K562 (cell line): ENCODE results near the gene MYOM1. TPM values are rescaled to one million over a fixed set of nuclear protein-coding genes. Genes with fewer than 3 reads are reported as not detected.

Source experiments
- ADNP ChIP-seq: fragments of 200-800 bp; sonication (Bioruptor generic); IDR thresholded peaks from 2 replicates; pipeline ENCODE4 v1.6.1; 2016; ENCODE audit warnings: missing genetic modification characterization, missing compliant biosample characterization
- ATF3 ChIP-seq, 2 experiments: fragments of 450-650 bp in 1 of 2; sonication (generic) in 1 of 2; formaldehyde crosslinking in 1 of 2; IDR thresholded peaks in 1 of 2; conservative IDR thresholded peaks in 1 of 2; 2 replicates each; pipeline versions ENCODE4 v1.6.1 to v1.8.1; 2016 to 2023; ENCODE audit warnings: mild to moderate bottlenecking in 2 of 2, moderate library complexity in 2 of 2, inconsistent platforms in 1 of 2, missing genetic modification reagents in 1 of 2
- CEBPB ChIP-seq: fragments of 450-650 bp; IDR thresholded peaks from 2 replicates; pipeline ENCODE4 v1.6.1; 2016; ENCODE audit warnings: missing genetic modification characterization, missing compliant biosample characterization
- CEBPG ChIP-seq, 3 experiments: fragments of 200-800 bp in 1 of 3; sonication (Bioruptor generic) in 1 of 3; sonication (generic) in 1 of 3; formaldehyde crosslinking in 1 of 3; IDR thresholded peaks in 2 of 3; conservative IDR thresholded peaks in 1 of 3; 2 replicates each; pipeline versions ENCODE4 v1.6.1 to v1.8.0; 2016 to 2022; ENCODE audit warnings: missing compliant biosample characterization in 2 of 3, missing genetic modification characterization in 2 of 3, mild to moderate bottlenecking in 1 of 3, missing genetic modification reagents in 1 of 3
- FOS ChIP-seq: IDR thresholded peaks from 3 replicates; pipeline ENCODE4 v1.6.1; 2011; ENCODE audit not compliant: insufficient read length; ENCODE audit errors: extremely low read depth
- FOXM1 ChIP-seq, 2 experiments: fragments of 450-650 bp in 1 of 2; sonication (generic) in 1 of 2; formaldehyde crosslinking in 1 of 2; IDR thresholded peaks; 2 replicates each; pipeline versions ENCODE4 v1.6.1 to v1.9.0; 2017 to 2022; ENCODE audit warnings: low read depth in 2 of 2, mild to moderate bottlenecking in 2 of 2, missing genetic modification reagents in 1 of 2, moderate library complexity in 1 of 2
- KDM1A ChIP-seq, 2 experiments: fragments of 450-650 bp; IDR thresholded peaks; 2 replicates each; pipeline ENCODE4 v1.6.1; 2016; ENCODE audit warnings: mild to moderate bottlenecking in 2 of 2
- MEF2D ChIP-seq: conservative IDR thresholded peaks from 2 replicates; pipeline ENCODE4 v1.6.1; 2016; ENCODE audit warnings: low read depth, missing genetic modification characterization, missing compliant biosample characterization
- NFIC ChIP-seq: fragments of 450-650 bp; IDR thresholded peaks from 2 replicates; pipeline ENCODE4 v1.6.1; 2017; ENCODE audit warnings: mild to moderate bottlenecking, inconsistent platforms
- NFYB ChIP-seq: IDR thresholded peaks from 2 replicates; pipeline ENCODE4 v1.6.1; 2011; ENCODE audit warnings: mild to moderate bottlenecking, moderate library complexity; ENCODE audit not compliant: insufficient read length; ENCODE audit errors: extremely low read depth
- PBX2 ChIP-seq, 2 experiments: IDR thresholded peaks in 1 of 2; conservative IDR thresholded peaks in 1 of 2; 2 replicates each; pipeline ENCODE4 v1.6.1; 2016; ENCODE audit warnings: low read depth in 2 of 2, mild to moderate bottlenecking in 1 of 2, missing compliant biosample characterization in 1 of 2, missing genetic modification characterization in 1 of 2, moderate library complexity in 1 of 2
- POLR2AphosphoS2 ChIP-seq: IDR thresholded peaks from 2 replicates; pipeline ENCODE4 v1.6.1; 2012; ENCODE audit warnings: low read length, improper control_type of control experiment
- polyA plus RNA-seq, 8 experiments: library from polyadenylated mRNA; depleted of rRNA in 4 of 8; stranded (reverse) in 5 of 8; unstranded in 3 of 8; fragments of >200 nt; fragmentation: Nextera tagmentation in 2 of 8; fragmentation: Illumina TruSeq in 1 of 8; extraction: Ambion mirVana in 2 of 8; extraction: Trizol in 1 of 8; gene quantifications; 2 replicates each; pipeline versions ENCODE4 v1.2.1 to v1.2.3, GENCODE V29; 2011 to 2014; ENCODE audit warnings: inconsistent platforms in 1 of 8, missing spikeins in 1 of 8
- total RNA-seq, 7 experiments: library from RNA; depleted of rRNA in 6 of 7; stranded (reverse); fragments of >200 nt in 6 of 7; fragmentation: Illumina TruSeq in 2 of 7; extraction: Trizol in 2 of 7; gene quantifications; 2 replicates each; pipeline versions ENCODE4 v1.2.1 to v1.2.3, GENCODE V29; 2011 to 2021; ENCODE audit warnings: low replicate concordance in 1 of 7

The MYOM1 gene
- total and polyA plus RNA-seq, 9 of the 15 experiments (the other 6 are each of a cell fraction or from before 2014, with no cell fraction given), result 0.01 to 0.62 (median 0.25) TPM

DNA sequence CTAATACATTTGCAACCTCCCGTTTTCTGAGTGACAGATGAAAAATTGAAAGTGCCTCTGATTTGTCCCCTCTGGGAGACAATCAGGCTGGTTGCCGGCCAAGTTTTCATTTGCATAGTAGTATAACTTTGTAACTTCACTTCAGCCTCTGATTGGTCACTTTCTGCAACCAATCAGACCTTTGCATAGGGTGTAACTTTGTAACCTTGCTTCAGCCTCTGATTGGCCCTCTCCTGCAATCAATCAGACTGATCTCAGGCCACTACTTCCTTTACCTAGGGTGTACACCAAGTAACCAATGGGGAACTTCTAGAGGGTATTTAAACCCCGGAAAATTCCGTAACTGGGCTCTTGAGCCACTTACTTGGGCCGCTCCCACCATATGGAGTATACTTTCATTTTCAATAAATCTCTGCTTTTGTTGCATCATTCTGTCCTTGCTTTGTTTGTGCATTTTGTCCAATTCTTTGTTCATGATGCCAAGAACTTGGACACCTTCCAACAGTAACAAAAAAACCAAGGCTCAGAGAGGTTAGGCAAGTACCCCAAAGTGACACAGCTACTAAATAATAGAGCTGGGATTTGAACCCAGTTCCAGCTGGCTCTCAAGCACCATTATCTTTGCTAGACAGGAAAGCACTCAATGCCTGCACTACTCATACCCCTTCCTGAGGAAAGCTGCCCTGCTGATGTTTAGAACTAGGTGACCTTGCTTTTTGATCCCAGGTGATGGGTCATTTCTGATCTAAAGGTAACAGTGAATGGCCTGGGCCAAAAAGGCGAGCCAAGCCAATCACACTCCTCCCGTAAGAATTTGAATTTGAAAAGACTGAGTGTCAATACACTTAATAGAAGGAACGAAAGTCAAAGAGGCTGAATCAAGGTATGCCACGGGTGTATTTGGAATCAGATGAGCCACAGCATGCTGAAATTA is 10.9 kb upstream of the MYOM1 start (continued):
- TF ChIP-seq POLR2AphosphoS2 (no peak), CEBPB (tag) (peak; percentile 21; the same call in 1 of the 2 replicates), PBX2 (CRISPR knock-in tag; IDR thresholded peaks at IDR 0.05; ENCODE audit: low read depth) (no peak), PBX2 (tag; conservative IDR thresholded peaks at IDR 0.05; ENCODE audit: low read depth) (peak; percentile 70), KDM1A (IDR thresholded peaks at IDR 0.05) (peak; percentile 38 to 58; a peak in 2 of 4 replicates), ADNP (0 out of 2 replicates have a peak, but pooled peaks have one; percentile 46), FOXM1 (IDR thresholded peaks at IDR 0.05; ENCODE audit: low read depth) (peak; percentile 61), FOXM1 (CRISPR knock-in tag; IDR thresholded peaks at IDR 0.05; ENCODE audit: low read depth) (no peak), NFIC (peak; percentile 57), FOS (peak; percentile 9), CEBPG (CRISPR knock-in tag; IDR thresholded peaks at IDR 0.05) (peak; percentile 59; the same call in 1 of the 2 replicates), CEBPG (tag; conservative IDR thresholded peaks at IDR 0.05 in 1 of 2, IDR thresholded peaks at IDR 0.05 in 1 of 2) (peak; percentile 18 to 57; a peak in 2 of 4 replicates), MEF2D (tag) (no peak), ATF3 (IDR thresholded peaks at IDR 0.05) (peak; percentile 41), ATF3 (CRISPR knock-in tag; conservative IDR thresholded peaks at IDR 0.05) (no peak), NFYB (peak; percentile 77)
- TF ChIP-seq, all 486 proteins: peak for 15
